NCI-H1092 (cell line): ENCODE measurements around the gene ADGRL3.

Source experiments
- DNase-seq: peaks from one replicate; lab custom pipeline; 2025; lab: John Stamatoyannopoulos, UW

The ADGRL3 gene

DNA sequence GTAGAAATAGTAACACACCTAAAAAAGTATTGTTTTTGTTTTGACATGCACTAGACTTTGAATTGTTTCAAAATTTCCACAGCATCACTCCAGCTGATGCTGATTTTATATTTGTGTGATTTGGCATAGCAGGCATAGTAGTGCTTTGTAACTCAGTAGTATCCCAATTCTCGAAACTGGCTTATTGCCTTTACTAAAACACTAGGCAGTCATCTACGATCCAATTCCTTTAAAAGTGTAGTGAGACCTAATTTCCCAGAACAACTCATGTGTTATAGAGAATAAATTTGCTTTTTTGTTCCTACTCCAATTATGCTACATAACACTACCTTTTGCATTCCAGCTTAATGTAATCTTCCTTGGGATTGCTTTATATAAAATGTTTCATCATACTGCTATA, 797.7 kb downstream of the ADGRL3 start:
- no peak for DNase-seq

DNA sequence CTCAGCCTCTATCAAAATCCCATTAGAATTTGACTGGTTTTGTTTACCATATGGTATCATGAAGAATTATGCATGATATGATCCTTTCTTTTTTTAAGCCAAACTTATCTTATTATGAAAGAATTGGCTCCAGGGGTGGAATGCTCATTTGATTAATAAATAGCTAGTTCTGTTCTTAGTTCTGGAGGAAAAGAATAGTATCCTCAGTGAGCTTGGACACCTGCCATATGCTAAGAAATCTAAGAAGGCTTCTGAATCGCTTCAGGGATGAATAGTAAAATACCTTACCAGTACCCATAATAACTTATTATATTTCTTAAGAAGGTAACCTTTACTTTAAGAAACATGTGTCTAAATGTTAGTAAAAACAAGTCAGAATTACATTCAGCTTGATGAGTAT, 803.6 kb downstream of the ADGRL3 start:
- no peak for DNase-seq

DNA sequence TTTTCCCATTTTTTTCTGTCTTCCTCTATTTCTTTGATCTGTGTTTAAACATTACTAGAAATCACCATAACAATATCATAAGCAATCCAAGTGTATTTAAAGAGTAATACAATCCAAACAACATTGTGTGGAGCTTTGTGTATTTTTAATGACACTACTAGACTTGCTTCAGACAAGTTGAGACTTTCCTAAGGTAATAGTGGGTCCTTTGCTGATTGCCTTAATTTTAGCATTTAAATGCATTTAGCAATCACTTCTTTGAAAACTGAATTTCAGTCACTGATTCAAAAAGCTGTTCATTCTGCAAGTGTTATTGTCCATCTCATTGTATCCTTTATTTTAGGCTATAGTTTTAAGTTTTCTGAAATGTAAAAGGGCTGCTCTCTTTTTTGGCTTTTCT, 804.8 kb downstream of the ADGRL3 start:
- DNase-seq: no peak

DNA sequence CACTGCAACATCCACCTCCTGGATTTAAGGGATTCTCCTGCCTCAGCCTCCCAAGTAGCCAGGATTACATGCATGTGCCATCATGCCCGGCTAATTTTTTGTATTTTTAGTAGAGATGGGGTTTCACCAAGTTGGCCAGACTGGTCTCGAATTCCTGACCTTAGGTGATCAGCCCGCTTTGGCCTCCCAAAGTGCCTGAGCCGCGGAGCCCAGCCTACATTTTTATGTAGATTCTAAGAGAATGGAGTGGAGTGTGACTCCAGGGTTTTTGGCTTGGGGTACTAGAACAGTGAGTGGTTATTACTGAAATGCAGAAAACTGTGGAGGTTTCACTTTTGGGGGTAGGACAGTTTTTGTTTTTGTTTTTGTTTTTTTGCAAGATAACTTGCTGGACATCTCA, 806.0 kb downstream of the ADGRL3 start:
- DNase-seq: no peak

DNA sequence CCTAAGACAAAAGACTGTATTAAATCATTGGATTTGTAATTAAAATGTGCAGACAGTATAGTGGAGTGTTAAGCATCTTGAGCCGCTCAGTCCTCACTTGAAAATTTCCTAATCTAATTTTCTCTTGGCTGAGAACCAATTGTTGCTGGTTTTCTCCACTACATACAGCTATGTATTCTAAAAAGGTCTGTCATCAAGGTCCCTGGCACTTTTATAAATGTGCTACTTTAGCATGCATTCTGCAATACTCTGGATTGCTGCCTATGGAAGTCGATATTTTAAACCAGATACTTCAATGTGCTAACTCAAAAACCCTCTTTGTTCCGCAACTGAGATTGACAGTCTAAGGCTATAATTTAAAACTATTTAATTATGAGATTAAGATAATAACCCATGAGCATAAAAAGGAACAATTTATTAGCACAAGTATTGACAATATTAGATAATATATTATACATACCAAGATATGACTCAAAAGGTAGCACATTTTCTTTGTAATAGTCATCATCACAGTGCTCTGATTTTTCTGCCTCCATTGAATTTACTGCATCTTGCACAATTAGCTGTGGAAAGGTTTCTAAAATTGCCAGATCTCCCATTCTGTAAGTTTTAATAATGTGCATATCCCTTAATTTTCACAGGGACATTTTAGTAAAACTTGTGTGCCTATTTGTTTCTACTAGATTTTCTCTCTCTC, 815.1 kb downstream of the ADGRL3 start:
- no peak for DNase-seq

DNA sequence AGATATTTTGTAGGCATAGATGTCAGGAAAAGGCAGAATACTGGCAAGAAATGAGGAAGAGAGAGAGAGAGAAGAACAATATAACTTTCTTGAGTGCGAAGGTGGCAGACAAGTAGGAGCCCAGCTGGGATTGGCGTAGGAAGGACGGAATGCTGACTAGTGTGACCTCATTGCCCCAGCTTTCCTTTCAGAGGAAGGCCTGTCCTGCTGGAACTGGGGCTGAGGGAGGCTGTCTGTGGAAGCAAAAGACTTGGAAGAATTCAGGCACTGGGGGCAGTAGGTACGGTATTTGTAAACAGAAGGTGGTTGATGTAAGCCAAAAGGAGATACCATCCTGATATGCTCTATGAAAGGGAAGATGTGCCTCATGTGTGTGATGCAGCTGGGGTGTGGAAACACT, 818.4 kb downstream of the ADGRL3 start:
- DNase-seq: no peak

DNA sequence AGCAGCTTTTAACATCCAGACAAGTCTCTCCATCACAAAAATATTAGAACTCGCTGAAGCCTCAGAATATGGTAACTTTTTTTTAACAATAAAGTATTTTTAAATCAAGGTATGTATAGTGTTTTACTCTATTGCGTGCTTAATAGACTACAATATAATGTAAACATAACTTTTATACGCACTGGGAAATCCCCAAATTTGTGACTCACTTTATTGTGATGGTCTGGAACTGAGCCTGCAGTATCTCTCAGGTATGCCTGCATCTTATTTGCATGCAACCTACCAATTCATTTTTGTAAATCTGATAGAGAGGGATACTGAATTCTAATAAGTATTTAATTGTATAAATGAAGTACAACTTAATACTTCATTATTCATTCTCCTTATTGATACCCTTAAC, 823.5 kb downstream of the ADGRL3 start:
- no peak for DNase-seq

DNA sequence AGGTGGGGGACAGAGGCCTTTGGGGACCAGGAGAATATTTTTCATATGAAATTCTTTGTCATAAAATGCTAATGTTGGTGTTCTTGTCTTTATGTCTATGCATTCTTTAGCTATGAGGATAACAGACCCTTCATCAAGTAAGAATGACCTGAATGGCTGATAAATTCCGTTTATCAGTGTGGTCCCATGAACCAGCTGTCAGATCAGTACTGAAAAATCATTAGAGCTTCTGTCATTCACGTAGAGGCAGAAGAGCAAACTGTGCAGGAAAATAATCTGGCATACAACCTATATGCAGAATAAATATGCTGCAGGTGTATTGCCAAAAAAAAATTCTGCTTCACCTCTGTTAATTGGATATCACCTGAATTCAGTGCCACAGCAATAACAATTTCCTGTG, 828.6 kb downstream of the ADGRL3 start:
- DNase-seq: no peak

DNA sequence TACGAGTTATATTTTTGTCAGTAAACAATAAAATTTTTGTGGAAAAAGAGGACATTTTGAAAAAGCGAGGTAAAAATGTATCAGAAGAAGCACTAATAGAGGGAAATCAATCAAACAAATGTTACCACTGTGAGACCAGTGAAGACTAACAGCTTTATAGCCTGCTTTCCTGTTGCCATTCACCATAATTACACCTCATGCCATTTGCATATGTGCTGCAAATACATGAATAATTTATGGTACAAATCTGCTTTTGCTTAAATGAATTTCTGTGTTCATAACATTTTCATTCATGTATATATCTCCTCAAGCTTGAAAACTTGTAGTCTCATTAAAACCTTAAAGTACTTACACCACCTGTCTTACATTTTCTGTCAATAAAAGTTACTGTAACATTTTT, 830.8 kb downstream of the ADGRL3 start:
- DNase-seq: no peak

DNA sequence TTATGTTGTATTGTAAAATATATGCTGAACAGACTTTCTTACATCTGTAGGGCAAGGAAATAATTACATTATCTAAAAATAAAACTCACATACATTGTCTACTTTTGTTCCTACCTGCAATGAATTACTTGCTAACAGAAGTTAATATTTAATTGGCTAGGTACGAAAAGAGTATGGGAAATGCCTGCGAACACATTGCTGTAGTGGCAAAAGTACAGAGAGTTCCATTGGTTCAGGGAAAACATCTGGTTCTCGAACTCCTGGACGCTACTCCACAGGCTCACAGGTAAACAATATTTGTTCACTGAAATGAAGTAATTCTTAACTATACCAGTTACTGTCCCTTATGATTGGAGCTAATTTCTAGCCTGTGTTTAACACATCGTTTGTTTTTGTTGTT, 837.4 kb downstream of the ADGRL3 start:
- no peak for DNase-seq

DNA sequence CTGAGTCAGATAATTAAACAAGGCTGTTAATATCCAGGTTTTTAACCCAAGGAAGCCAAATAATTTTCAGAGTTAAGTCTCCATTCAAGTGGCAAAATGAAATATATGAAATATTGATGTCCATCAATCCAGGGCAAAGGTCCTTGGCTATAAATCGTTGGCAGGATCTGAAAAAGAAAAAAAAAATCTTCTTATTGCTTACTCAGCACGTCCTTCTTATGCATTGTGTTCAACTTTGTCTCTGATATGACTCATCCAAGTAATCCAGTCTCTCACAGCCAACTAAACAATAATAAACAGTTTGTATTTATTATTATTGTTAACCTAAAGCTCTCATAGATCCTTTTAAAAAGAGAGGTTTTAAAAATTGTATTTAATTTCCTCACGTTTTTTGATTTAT, 851.2 kb downstream of the ADGRL3 start:
- no peak for DNase-seq

DNA sequence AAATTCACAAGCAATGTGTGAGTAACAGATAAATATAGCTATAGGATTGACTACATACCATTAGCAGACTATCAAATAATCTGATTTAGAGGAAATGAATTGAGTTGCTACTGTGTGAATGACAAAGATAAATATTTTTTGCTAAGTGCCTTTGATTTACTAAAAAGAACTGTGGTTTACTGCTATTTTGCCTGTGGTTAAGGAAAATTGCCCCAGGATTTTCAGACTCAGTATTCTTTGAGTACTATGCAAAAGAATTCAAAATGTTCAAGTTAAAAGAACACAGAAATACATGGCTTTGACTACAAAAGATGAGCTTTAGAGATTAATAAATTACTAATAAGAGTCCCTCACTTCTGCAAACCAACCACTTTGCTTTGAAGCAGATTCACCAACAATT, 853.8 kb downstream of the ADGRL3 start:
- no peak for DNase-seq

DNA sequence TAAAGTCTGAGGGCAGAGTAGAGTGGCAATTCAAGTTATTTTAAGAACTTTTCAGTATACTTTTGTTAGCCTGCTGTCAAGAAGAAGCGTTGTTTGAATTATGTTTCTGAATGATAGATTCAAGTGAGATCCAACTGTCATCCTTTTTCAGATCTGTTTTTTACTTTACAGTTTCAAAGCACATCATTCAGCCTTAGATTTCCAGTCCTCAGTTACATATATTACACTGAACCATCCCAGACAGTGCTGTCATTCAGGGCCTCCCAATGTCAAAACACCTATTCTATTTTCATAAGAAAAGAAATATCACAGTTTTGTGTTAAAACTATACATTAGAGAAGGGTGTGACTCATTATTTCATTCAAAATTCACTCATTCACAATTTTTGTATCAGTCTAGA, 856.9 kb downstream of the ADGRL3 start:
- DNase-seq: no peak

DNA sequence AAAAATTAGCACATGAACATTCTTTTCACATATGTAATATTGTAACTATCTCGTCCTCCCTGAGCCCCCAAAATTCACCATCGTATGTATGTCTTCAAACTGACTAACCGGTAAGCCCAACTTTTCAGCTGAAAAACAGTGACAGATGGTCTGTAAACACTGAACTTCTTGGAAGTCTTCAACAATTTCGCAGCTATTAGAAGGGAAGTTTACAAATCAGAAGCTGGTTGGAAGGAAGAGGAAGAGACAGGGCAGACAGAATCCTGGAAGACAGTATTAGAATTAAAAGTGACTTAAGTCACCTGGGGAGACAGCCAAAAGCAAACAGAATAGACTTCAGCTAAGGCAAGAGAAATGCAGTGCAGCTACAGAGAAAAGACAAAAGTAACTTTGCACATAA, 858.4 kb downstream of the ADGRL3 start:
- DNase-seq: no peak

DNA sequence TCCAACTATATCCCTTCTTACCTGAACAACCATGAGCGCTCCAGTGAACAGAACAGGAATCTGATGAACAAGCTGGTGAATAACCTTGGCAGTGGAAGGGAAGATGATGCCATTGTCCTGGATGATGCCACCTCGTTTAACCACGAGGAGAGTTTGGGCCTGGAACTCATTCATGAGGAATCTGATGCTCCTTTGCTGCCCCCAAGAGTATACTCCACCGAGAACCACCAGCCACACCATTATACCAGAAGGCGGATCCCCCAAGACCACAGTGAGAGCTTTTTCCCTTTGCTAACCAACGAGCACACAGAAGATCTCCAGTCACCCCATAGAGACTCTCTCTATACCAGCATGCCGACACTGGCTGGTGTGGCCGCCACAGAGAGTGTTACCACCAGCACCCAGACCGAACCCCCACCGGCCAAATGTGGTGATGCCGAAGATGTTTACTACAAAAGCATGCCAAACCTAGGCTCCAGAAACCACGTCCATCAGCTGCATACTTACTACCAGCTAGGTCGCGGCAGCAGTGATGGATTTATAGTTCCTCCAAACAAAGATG, 870.2 kb downstream of the ADGRL3 start:
- DNase-seq: no peak

DNA sequence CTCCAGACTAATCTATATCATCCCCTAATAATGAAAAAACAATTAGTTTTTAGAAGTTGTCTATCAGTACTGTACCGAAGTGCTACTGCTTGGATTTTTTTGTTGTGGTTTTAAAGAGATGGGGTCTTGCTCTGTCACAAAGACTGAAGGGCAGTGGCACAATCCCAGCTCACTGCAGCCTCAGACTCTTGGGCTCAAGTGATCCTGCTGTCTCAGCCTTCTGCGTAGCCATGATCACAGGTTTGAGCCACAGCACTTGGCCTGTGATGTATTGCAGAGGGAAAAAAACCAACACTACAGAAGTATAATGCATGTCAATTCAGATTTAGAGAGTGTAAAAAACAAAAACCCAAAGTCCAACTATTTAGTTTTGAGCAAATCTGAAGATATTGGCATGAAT, 875.0 kb downstream of the ADGRL3 start:
- DNase-seq: no peak

DNA sequence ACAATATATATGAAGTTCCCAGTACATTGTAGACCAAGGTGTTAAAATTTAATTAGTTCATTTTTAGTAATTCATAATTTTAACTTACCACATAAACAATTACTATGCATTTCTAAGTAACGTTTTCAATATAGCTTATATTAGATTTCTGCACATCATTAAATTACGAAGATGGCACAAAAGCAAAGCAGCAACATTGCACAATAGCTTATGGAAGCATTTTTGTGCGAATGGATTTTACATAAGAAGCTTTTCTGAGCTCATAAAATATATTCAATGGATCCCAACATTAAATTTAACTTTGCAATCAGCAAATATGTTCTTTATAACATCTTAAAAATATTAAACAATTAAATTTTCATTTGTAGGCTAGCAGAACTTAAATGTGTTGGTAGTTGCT, 875.4 kb downstream of the ADGRL3 start:
- no peak for DNase-seq

DNA sequence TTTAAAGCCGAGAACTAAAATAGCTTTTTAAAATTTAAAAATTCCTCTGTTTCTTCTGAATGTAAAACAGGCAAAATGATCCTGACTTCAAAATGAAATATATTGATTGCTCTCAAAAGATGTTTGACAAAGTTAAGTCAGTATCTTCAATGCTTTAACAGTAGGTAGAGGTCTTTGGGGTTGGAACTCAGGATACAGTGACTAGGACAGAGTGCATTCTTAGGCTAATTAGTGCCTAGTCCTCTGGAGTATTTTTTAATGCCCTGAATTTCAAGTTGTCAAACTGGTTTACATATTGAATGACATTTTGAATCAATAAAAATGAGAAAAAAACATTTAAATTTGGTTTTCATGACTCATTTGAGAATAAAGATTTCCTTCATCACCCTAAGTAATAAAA, 877.3 kb downstream of the ADGRL3 start:
- no peak for DNase-seq

DNA sequence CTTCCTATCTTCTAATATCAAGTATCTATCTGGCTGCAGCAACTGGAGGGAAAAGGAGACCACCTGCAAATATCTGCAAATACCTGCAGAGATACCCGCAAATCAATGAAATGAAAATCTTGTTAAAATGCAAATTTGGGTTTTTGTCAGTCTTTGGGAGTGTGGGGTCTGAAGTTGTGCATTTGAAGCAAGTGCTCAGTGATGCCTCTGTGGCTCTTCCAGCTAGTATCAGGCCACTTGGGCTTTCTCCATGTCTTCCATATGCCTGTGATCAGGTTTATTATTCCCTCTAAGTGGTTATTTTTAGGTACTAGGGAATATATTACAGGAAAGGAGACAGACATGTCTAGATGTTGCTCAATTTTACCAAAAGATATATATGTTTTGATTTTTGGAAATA, 880.3 kb downstream of the ADGRL3 start:
- DNase-seq: no peak

DNA sequence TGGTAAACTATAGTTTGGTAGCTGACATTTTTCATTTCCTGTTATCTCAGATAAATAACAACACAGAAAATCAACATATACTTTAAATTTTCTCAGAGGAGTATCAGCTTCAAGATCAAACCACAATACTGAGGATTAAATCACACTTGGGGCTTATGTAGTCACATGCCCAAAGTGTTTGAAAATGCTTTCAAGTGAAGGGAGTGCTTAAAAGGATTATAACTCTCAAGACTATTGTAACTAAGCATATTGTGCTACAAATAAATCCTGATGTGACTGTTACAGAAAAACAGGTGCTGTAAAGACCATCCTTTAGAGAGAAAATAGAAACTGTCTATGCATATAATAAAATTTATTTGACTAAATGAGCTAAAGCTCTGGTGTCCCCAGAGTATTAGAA, 887.6 kb downstream of the ADGRL3 start:
- DNase-seq: no peak

DNA sequence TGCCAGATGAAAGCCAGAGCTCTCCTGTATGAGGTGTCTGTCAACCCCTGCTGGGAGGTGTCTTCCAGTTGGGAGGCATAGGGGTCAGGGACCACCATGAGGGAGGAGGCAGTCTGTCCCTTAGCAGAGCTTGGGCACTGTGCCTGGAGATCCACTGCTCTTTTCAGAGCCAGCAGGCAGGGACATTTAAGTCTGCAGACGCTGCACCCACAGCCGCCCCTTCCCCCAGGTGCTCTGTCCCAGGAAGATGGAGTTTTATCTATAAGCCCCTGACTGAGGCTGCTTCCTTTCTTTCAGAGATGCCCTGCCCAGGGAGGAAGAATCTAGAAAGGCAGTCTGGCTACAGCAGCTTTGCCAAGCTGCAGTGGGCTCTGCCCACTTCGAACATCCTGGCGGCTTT, 893.6 kb downstream of the ADGRL3 start:
- no peak for DNase-seq

DNA sequence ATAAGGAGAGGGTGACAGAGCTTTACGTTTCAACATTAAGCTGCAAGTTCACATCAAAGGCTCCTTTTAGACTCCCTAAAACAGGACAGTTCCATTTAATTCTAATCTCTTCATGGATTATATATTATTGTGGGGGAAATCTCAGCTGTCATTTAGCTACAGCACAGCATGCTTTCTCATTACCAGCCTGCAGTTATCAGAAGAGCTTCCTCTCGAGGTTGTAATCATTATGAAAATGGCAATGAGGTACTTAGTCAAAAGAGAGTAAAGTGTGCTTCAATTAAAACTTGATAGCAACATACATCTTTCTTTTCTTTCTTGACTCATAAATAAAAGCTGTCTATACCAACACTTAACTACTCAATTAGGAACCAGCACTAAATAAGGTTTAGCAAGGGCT, 896.8 kb downstream of the ADGRL3 start:
- DNase-seq: no peak

DNA sequence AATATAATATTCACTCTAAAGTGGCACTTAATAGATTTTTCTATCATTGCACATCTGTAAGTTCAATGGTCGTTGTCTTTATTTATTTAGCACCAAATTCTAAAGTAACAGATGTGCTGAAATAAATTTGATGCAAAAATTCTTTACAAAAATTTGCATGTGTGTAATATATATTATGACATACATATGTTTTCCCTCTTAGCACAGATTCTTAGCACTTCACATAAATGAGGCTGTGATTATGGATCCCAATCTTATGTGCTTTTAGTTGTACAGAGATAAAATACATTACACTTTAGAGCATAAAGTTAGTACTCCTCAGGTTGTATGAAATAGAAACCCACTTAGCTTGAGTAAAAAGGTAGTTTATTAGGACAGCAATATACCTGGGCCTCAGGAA, 915.1 kb downstream of the ADGRL3 start:
- DNase-seq: no peak

DNA sequence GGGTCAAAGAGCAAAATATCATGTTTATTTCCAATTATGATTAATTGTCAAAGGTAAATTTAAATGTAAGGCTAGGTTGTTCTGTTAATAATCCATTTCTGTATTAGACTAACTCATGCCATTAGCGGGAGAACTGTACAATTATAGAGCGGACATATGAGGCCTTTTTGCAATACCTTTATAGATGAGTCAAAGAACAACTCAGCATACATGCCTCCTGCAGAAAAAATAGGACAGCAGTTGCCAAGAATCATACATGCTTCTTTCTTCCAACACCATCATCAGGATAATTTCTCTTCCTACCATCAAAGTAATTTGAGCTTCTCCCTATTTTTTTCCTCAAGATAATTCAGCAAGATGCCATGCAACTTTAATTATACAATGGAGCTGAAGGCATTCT, 917.8 kb downstream of the ADGRL3 start:
- no peak for DNase-seq
